Activated CD4-positive, alpha-beta T cell treated with anti-CD3 and anti-CD28 coated beads for 48 hours (primary cell): ENCODE data around the gene ADAMTS9.

Source experiments
- DNase-seq: peaks from one replicate; pipeline ENCODE4 v3.0.0-alpha.2; 2020

Gene ADAMTS9

DNA sequence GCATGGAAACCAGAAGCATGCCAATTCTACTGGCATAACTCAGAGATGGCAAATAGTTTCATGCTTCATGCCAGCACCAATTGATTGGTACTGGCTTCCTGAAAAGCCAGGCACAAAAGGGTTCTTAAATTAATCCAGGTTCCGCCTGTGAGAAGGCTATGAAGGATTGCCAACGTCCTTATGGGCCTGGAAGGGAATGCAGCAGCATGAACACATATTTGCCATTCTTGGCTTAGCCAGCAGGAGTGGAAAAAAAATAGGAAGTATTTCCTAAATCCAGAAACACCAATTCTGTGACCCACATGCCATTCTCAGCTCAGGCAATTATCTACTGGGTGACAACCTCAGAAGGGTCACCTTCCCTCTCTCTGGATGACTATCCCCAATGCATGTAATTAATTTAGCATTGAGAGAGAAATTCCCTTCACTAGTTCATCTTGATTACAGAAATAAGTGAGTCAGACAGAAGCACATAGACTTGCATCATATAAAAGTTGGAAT, 36.0 kb downstream of the ADAMTS9 start:
- no peak for DNase-seq

DNA sequence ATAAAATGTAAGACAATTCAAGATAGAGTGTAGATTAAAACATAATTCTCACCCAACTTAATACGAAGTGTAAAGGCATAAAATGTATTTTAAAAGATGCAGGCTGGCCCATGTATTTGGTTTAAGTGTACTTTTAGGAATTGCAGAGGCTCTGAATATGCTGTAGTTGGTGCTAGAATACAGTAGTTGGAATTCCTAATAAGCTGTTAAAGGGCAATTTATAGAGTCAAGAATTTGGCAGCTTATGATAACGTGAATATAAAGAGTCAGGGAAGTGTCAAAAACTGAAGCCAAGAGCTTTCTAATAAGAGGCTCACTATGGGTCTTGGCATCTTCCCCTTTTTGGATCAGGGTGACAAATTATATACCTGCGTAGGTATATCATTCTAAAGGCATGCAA, 36.5 kb downstream of the ADAMTS9 start:
- no peak for DNase-seq

DNA sequence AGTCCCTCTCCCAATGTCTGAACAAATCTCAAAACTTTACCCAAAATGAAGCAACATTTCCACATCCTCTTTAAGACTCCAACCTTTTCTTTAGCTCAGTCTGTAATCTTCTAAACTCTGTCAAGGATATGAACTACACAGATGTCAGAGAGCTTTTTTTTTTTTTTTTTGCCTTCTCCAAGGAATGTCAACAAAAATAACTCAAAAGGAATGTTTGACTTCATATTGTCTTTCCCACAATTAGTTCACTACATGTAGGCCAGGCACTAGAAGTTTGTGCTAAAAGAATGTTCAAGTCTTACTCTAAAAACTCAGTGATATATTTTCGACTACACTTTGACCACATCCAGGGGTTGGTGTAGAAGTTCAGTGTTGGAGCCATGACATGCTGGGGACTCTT, 37.1 kb downstream of the ADAMTS9 start:
- no peak for DNase-seq

DNA sequence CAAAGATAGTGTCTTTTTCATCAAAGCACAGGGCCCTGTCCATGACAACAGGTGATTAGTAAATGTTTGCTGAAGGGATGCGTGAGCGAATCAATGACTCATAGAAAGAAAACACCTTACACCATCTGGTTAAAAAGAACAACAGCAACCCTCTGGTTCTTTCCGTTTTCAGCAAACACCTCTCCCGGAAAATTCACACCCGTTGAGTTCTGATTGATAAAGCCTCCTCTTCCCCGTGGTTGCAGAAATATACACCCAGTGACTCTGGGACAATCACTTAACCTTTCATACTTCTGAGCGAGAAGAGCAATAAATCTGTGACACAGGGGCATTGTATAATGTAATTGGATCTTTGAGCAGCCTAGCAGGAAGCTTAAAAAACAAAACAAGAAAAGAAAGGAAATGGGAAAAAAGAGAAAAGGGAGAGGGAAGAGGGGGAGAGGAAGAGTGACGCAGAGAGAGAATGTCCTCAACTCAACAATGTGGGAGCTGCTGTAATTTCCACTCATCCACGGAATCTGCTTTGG, 37.6 kb downstream of the ADAMTS9 start:
- no peak for DNase-seq

DNA sequence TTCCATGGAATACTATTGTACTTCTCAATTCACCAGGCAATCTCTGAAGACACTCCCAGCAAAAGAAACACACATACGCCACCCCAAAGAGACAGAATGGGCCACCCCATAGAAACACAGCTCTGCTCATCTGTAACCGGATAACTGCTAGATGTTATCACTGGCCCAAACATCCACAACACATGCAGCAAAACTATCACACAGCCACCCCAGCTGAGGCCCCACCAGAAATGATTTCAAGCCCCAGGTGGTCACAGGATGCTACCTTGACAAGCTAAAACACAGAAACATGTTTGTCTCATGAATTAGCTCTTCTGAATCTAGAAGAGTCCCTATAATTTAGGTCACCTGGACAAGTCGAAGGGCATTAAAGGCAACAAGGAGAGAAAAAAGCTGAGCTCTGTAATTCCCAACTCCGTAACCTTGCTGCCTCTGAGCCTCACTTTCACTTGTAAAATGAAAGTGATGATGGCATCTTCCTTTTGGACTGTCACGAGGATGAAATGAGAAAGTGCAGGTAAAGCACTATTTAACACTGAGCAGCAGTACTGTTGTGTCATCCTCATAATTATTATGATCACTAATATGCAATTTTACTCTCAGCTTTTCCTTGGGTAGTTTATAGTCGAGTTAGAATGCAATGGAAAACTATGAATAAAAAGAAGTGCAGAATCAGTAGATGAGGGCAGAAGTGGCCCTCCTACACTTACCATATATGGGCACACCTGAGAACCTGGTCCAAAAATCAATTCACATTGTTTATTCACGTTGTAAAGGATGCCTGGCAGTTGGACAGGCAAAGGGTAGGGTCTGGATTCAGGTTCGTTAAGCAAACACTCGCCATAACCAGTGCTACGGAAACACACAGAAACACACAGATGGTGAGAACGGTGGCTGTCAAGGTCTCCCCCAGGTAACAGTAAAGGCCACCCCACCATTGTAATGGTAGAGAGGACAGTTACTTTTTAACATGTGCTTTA, 38.6 kb downstream of the ADAMTS9 start:
- no peak for DNase-seq

DNA sequence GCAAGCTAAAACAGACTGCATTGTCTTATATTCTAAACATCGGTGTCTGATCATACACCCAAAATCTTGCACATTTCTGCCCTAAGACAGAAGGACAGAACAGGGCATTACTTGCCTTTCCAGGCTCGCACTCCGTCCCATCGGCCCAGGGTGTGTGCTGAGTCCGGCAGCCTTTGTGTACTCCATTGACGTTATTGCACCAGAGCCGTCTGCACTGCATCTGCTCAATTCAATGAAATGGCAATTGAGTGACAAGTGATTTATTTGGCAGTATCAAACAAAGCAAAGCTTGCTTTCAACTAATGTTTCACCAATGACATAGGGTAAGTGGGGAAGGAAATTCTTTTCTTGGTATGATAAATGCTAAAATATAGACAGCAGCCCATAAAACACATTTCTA, 40.0 kb downstream of the ADAMTS9 start:
- no peak for DNase-seq

DNA sequence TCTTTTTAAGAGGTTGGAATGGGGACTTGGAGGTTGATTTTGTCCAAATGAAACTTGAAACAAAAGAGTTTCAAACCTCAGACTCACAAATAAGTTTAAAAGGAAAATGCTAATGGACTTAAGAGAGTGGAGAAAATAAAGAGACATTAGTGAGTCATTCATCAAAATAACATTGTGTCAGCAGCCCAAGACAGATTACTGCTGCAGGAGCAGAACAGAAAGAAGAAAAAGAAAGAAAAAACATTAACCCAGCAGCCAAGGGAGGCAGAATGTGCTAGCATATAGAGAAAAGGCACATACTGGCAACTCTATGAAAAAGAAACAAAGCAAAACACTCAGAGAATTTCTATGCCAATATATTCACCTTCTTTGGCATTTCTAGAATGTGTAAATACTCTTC, 42.6 kb downstream of the ADAMTS9 start:
- DNase-seq = no peak

DNA sequence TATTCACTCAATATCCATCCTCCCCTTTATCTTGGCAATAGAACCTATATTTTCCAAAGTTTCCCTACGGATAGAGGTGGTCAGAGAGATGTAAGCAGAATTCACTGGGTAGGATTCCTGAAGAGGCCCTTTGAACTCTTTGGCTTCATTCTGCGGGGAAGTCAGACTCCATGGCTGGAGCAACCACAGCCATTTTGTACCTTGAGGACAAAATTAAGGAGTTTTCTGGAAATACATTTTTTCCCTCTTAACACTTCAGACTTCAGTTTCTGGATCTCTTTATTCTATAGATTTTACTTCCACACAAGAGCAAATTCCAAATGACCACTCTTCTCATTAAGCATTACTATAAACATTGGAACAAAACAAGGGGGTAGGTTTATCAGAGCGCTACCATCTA, 43.3 kb downstream of the ADAMTS9 start:
- no peak for DNase-seq

DNA sequence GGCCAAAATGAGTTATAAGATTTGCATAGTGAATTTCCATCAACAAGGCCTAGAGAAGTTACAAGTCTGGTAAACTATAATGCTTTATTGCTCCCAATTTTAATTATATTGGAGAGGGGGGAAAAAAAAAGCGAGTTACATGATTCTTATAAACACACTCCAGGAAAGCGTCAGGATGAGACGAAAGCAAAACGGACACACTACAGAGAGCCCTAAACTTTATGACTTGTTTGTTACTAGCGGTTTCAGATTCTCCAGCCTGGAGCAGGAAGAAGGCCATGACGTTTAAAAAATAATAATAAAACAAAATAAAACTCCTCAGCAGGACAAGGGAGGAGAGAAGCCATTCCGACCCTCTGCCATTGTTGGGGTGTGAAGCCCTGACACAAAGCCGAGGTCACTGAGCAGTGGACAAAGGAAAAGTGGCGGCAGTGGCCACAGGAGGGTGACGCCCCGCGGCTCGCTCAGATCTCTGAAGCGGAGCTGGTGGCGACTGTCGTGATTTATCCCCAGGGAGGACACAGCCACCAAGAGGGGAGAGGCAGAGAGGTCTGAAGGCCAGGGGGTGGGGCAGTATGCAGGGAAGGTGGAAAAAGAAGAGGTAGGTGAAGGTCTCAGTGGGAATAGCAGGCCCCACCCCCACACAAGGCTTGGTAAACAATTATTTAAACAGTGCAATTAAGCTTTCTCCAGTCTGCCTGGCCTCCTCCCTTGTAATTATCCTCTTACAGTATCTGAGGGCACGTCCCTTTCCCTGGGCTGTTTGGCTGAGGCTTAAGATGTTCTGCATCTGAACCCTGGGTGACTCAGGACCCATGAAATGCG, 45.3 kb downstream of the ADAMTS9 start:
- DNase-seq = no peak

DNA sequence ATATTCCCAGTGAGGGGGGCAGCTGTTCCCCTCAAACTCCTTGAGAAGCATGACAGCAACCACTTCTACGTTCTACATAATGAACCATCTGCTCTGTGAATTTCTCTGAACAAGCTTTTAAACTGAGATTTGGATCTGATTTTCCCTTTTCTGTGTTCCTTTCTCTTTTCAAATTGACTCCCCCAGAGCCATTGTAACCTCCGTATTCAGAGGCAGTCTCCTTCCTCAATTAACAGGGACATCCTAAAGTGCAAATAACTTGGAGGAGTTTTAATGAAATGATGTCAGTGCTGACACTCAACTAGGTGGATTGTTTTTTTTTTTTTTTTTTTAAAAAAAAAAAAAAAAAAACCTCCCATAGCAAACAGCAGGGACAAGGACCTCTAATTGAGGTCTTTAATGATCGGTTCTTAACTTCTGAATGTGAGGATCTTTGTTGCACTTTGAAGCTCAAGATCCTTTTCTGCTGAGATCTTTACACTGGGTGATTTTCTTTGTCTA, 48.8 kb downstream of the ADAMTS9 start:
- no peak for DNase-seq

DNA sequence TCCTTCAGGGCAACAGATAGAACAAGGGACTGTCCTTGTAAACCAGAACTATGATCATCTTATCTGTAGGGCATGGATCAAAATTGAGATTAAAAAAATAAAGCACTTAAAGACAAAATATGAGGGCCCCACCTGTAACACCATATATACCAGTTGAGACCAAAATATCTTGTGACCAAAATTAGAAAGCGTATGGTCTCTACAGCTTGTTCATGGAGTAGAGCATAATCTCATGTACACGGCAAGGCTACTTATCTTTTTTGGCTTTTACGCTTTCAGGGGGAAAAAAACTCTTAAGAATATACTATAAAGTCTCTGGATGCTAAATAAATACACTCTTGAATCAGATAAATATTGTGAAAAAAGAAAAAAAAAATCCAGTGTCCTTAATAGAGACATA, 49.3 kb downstream of the ADAMTS9 start:
- DNase-seq = no peak

DNA sequence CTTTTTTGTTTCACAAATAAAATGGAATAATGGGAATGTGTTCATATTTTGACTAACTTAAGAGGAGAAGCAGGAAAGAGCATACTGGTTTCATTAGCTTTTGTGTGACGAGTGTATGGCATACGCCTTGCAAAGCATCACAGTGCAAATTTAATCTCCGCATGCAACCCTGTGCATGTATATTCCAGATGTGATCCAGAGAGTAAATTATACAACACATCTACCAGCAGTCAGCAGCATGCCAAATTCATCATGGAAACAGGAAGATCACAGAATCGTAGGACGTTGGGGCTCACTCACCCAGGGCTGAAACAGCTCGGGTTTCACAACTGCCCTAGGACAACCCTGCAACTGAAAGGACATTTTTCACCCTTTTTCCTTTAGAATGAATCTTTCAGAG, 53.4 kb downstream of the ADAMTS9 start:
- DNase-seq = no peak

DNA sequence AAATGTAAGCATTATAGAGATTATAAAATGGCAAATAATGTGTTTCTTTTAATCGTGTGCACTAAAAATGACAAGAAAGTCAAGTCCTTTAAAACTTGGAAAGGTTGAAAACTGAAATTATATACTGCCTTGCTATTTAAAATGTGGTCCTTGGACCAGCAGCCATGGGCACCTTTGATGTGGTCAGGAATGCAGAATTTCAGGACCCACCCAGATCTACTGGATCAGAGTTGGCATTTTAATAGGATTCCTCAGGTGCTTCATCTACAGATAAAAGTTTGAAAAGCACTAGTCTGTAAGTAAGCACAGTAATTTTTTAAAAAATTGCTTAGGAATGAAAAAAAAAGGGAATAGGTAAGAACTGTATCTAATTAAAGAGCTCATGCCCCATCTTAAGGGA, 55.8 kb downstream of the ADAMTS9 start:
- DNase-seq = no peak

DNA sequence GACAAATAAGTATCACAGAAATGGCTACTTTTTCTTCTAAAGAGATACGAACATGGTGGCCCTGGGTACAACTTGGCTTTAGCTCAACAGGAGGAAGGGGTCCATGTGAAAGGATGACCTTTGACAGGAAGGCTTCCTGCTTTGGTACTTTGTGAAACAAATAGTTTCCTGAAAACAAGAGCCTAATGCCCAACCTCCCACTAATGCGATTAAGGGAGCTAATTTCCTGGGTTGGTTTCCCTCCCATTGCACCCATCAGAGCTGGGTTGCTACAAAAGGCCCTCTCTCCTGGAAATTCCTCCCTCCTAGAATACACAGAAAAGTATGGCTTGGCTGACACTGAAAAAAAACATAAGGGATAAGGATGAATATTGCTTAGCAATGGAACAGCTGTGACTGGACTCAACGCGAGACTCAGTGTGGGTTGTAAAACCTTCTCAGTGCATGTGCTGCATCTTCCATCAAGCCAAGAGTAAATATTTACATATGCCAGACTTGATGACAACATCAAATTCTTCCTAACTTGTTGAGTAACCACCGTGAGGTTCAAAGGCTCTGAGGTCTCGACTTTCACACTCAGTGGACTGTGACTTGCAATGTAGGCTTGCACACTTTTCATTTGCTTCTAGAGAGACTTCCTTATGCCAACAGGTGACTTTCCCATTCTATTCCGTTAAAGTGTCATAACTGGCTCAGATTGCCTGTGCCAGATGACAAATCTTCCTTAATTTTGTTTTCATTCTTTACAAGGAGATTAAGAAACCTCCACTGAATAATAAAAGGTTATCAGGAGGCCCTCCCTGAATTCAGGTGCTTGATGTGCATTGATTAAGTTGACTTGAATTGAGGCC, 60.1 kb downstream of the ADAMTS9 start:
- no peak for DNase-seq

DNA sequence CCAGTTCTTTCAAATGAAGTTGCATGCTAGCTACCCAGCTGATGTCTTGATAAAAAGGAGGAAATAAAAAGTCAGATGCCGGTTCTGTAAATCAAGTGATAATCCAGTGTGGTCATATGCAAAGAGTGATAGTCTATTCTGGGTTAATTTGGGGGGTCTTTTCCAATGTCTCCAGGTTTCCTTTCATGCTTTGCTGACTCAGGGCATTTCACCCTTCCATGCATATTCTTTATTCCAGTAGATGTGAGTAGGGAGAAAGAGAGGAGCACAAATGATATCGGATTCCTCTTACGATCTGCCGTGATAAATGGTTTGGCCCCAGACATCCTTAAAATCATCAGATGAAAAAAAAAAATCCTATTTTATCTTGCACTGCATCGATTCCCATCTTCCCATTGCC, 60.8 kb downstream of the ADAMTS9 start:
- no peak for DNase-seq

DNA sequence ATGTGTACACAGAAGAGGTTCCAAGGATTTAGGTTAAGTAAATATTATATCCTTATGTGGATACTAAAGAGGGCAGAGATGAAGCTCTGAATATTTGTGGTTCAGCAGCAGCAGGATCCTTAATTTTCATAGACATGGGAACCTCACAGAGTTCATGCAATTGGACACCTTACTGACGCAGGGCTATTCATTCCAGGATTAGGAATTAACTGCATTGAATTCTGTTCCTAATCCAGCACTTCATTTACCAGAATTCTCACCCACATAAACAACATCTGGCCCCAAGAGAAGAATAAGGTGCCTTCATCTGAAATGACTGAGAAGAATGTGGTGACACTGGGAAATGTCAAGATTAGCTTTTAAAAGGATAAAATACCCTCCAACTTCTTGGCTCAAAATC, 62.4 kb downstream of the ADAMTS9 start:
- DNase-seq = no peak

DNA sequence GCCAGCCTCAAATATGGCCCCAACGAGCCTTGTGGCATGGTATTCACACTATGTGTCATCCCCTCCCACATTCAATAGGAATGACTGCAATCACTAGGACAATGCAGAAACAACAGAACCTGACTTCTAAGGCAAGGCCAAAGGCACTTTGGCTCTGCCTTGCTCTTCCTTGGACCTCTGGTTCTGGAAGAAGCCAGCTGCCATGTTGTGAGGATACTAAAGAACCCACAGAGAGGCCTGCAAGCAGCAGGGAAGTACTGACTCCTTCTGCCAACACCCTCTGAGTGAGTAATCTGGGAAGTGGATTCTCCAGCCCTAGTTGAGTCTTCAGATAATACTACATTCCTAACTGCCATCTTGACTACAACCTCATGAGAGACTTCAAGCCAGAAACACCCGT, 64.7 kb downstream of the ADAMTS9 start:
- DNase-seq = no peak

DNA sequence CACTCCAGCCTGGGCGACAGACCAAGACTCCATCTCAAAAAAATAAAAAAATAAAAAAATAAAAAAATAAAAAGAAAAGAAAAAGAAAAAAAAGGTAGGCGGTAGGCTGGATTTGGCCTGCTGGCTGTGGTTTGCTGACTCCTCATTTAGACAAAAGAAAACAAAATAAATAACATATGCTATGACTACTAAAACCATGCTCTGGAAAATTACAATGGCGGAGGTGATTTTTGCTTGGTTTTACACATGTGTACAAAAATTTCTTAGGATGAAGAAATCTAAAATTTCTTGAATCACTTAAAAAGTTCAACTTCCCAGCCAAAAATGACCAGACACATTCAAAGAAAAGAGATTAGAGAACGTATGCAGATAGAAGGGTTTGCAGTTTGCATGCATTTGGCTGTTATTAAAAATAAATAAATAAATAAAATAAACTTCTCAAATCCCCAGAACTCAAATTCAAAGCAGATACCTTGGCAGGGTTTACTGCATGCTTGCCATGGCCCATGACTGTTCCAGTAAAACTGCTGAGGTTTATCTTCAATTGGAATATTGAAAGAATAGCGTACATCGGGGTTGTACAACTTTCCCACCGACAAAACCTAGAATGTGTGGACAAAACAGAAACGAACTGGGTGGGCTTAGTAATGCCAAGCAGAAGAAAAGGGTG, 65.9 kb downstream of the ADAMTS9 start:
- no peak for DNase-seq

DNA sequence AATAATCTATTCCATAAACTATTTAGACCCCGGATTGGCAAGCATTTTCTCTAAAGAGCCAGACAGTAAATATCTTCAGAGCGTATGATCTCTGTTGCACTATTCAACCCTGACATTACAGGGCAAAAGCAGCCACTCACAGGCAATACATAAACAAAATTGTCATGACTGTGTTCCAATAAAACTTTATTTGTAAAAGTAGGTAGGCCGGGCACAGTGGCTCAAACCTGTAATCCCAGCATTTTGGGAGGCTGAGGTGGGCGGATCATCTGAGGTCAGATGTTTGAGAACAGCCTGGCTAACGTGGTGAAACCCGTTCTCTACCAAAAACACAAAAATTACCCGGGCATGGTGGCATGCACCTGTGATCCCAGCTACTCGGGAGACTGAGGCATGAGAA, 66.5 kb downstream of the ADAMTS9 start:
- DNase-seq = no peak

DNA sequence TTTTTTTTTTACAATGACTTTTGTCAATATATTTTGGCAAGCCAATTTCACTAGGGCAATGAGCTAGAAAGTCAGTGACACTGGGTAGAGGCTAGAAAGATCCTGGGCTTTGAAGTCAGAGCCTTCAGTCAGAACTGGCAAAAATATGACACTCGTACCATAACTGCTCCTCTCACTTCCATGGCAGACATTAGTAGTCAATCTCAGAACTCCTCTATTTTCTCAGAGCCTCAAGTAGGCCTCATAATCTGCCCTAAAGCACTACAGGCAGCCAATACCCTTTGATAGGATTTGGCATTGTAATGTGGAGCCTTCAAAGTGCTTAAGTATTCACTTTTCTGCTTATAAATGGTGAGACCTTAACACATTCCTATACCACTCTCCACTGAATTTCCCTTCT, 67.8 kb downstream of the ADAMTS9 start:
- no peak for DNase-seq

DNA sequence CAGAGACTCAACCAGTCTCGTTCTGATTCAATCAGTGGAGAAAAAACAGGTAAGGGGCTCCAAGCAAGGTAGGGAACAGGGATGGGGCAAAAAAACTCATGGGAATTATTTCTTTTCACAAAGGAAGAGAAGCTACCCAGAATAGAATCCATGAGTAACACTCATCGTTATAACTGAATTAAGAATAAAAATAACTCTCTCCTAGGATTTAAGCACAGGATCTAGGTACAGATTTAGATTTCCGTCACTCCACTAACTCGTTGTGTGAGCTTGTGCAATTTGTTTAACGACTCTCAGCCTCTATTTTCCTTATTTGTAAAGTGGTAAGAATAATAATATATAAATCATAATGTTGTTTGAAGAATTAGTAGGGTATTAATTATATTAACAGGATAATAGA, 68.6 kb downstream of the ADAMTS9 start:
- DNase-seq = no peak

DNA sequence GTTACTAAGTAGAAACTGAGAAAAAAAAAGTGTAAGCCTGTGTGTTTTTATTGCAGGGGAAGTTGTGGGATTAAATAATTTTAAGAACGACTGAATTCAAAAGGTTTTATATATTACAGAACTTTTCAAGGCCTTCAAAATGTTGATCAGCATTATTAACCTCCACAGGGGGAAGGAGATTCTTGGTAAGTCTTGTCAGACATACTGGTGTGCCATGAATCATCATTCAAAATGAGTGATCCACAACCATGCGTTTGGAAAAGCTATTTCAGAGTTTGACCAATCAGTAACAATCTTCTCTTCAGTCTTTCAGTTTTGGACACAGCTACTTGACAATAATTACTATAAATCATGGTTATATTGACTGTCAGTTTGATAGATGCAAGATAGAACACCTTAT, 70.2 kb downstream of the ADAMTS9 start:
- no peak for DNase-seq
